ENCODE results near the gene AMPD1.

DNA sequence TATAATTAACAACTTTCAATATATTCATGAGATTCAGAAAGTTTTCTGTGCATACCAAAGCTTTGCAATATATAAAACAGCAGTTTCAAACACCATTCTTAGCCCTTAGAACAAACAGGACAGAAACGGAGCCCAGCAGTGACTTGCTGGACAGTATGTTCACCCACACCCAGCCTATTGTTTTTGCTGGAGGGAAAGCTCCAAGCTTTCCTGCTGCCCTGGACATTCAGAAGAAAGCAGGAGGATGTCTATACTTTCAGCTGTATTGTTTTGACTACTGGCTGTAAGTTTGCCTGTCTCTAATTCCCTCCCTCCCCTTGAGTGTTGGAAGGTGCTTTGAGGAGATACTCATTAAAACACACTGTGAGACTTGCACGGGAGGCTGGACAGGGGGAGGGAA, 35.1 kb downstream of the AMPD1 start:
- TF ChIP-seq, protein P1, sequence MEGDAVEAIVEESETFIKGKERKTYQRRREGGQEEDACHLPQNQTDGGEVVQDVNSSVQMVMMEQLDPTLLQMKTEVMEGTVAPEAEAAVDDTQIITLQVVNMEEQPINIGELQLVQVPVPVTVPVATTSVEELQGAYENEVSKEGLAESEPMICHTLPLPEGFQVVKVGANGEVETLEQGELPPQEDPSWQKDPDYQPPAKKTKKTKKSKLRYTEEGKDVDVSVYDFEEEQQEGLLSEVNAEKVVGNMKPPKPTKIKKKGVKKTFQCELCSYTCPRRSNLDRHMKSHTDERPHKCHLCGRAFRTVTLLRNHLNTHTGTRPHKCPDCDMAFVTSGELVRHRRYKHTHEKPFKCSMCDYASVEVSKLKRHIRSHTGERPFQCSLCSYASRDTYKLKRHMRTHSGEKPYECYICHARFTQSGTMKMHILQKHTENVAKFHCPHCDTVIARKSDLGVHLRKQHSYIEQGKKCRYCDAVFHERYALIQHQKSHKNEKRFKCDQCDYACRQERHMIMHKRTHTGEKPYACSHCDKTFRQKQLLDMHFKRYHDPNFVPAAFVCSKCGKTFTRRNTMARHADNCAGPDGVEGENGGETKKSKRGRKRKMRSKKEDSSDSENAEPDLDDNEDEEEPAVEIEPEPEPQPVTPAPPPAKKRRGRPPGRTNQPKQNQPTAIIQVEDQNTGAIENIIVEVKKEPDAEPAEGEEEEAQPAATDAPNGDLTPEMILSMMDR (IDR thresholded peaks at IDR 0.05): no peak
- TF ChIP-seq EP300 (IDR thresholded peaks at IDR 0.05): no peak
- no peak for TF ChIP-seq POLR2A (IDR thresholded peaks at IDR 0.05)
